HFF-Myc (cell line): Measurements from ENCODE around the gene NTSR1.

Source experiments
- DNase-seq: peaks from one replicate; pipeline ENCODE4 v3.0.0-alpha.2; 2011; ENCODE audit warnings: low read depth; ENCODE audit errors: extremely low read depth
- H3K4me3 ChIP-seq: replicated peaks from 2 replicates; pipeline ENCODE4 v1.5.1; 2011; ENCODE audit warnings: low read depth, mild to moderate bottlenecking, control low read depth, low read length
- CTCF ChIP-seq: IDR thresholded peaks from 2 replicates; pipeline ENCODE4 v1.5.1; 2012; ENCODE audit warnings: mild to moderate bottlenecking, low read depth, low read length, control low read depth; ENCODE audit errors: missing control alignments

Gene NTSR1

DNA sequence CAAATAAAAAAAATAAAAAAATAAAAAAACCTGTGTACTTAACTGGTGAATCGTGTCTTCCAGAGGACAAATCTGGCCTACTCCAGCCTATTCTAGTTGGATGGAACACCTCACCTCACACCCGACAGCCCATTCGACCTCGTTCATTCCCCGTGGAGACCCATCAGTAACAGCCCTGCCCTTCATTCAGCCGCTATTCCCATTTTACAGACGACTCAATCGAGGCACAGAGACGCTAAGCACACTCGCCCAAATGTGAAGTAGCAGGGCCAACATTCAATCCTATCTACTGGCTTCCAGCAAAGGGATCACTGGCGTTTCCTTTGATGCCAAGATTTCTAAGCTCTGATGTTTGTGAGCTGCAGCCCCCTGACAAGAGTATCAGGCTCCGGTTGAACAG lies 1.8 kb upstream of the NTSR1 start:
- TF ChIP-seq CTCF = no peak

GRCh38 chr20:62707276-62707920 lies 1.2 kb upstream of the NTSR1 start:
- H3K4me3 ChIP-seq = no peak overlapping the region

More for the DNA sequence above, 1.8 kb upstream of the NTSR1 start:
- no peak for DNase-seq
- no peak overlapping the region for H3K4me3 ChIP-seq

DNA sequence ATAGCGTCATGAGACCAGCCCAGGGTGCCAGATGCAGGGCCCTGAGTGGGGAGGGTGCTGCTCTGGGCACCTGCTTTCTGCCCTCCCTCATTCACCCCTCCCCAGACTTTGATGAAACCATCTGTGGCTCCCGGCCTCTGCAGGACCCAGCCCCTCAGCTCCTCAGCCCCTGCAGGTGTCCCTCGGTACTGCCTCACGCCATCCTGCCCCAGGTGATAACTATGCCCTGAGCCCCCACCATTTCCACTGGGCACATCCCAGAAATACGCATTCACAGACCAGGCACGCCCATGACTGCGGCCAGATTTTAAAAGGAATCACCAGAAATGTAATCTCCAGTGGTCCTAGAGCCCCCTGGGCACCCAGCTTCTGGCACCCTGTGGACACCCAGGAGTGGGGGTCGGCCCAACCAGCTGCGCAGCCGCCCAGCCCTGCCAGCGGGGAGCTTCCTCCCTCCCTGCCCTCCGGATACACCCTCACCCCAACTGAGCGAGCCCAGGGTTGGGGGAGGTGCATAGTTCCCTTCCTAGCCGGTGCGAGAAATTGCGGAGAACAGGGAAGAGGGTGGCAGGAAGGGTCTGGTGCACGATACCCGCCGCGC lies 615 bp upstream of the NTSR1 start:
- DNase-seq = no peak
- TF ChIP-seq CTCF = peak; percentile 38
- peak overlapping the region; percentile 47 for H3K4me3 ChIP-seq

More at GRCh38 chr20:62707276-62707920, 1.2 kb upstream of the NTSR1 start:
- DNase-seq = no peak
- no peak for TF ChIP-seq CTCF

GRCh38 chr20:62709537-62709905 lies 885 bp downstream of the NTSR1 start:
- no peak for TF ChIP-seq CTCF
- DNase-seq = no peak
- H3K4me3 ChIP-seq = peak overlapping the region; percentile 47

- no peak for DNase-seq
- TF ChIP-seq CTCF = no peak
- peak overlapping the region; percentile 47 for H3K4me3 ChIP-seq
These were observed 1.7 kb downstream of the NTSR1 start for GRCh38 chr20:62710221-62710885.

DNA sequence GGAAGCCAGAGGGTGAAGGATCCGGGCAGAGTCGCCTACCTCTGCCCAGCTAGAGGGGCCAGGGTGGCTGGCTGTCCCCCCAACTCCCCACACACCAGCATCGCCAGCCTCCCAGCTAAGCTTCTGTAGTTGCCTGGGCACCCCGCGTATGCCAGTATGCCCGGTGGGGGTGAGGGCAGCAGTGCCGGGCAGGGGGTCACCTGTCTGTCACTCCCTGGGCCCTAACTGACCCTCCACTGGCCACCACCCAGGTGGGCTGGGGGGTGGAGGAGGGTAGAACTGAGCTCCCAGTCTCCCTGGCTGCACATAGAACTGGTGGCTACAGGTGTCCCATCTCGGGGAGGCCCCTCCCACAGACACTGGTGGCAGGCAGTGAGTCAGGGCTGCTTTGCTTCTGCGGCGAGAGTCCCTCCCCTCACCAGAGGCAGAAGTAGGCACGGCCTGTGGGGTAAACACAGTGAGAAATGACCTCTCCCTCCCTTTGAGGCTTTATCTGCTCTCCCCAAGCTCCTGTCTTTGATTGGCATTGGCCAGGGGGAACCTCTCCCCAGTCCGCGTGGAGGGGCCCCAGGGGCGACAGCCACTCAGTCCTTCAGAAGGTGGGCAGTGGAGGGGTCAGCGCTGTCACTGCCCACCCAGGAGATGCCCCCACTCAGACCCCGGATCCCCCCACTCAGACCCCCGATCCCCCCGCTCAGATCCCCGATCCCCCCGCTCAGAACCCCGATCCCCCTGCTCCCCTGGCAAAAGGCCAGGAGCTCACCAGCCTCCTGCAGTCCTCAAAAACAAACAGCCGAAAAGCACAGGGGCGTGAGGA lies 2.5 kb downstream of the NTSR1 start:
- no peak for DNase-seq
- H3K4me3 ChIP-seq = peak overlapping the region; percentile 47
- TF ChIP-seq CTCF = no peak
